ENCODE data around the gene ARID4B. TPM values are rescaled to one million over a fixed set of nuclear protein-coding genes. Genes with fewer than 3 reads are reported as not detected.
"Not testable (repeated sequence)": the region's sequence is repeated elsewhere in the genome, so short reads cannot be mapped to it uniquely, and the experiment has no call there.

Gene ARID4B
- total and polyA plus RNA-seq, 5 donors, result 10.8 to 22.4 (median 20.7) TPM

DNA sequence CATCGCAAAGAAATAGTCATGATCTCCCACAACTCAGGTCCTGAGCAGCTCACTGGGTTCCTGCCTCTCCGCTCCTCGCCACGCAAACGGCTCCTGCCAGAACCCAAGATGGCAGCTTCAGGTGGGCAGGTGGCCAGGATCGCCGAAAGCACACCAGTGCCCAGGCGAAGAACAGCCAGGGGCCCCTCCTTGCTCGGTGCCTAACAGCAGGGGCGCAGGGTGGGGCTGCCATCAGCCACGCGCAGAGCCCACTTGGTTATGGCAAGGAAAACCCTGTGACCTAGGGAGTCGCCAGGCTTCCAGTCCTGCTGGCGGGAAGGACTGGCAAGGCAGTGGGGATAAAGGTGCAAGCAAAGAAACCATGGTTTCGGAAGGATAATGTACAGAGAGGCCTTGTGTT lies 47.5 kb downstream of the ARID4B start:
- intact Hi-C loops (cut with DNase I), result no loop called here
- peaks cover 3% of the 10 kb centered on the region for H3K4me1 ChIP-seq (ENCODE audit: control insufficient read depth, insufficient read depth, low read length)
- H3K27me3 ChIP-seq (ENCODE audit: control insufficient read depth, insufficient read depth), result no peaks in the 10 kb centered on the region
- DNase-seq (peak in 2 of 3 donors; percentile 53 to 63), ATAC-seq (peak in 1 of 2 donors; percentile 46)
- no peak overlapping the region for H3K4me3 ChIP-seq (ENCODE audit: low read length)
- H3K27ac ChIP-seq (ENCODE audit: low read length), result no peak overlapping the region
- WGBS, result 97% methylated on average over 15 of the region's 15 CpGs
- no peaks in the 10 kb centered on the region for H3K9me3 ChIP-seq (ENCODE audit: control insufficient read depth, low read length)

DNA sequence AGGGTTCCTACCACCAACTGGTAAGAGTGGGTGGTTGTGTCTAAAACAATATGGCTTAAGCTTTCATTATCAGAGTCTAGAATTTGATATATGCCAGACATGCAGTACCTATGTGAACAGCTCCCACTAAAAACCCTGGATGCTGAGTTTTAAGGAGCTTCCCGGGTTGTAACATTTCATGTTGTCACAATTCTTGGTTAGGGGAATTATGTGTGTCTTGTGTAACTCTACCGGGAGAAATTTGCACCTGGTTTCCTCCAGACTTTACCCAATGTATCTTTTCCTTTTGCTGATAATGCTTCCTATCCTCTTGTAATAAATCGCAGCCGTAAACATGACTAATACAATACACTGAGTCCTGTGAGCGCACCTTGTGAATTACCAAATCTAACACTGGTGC lies 48.3 kb downstream of the ARID4B start:
- intact Hi-C loops (cut with DNase I), result loop anchor here in 1 of 4 donors (10.0 kb wide), 1 partner anchor 45 kb away; the partner anchor contains the start of genes ARID4B and GGPS1
- no peak for DNase-seq
- Histone ChIP-seq H3K4me1 (ENCODE audit: control insufficient read depth, insufficient read depth, low read length) (peaks cover 3% of the 10 kb centered on the region), H3K27me3 (ENCODE audit: control insufficient read depth, insufficient read depth) (no peaks in the 10 kb centered on the region), H3K27ac (ENCODE audit: low read length) (no peak overlapping the region), H3K9me3 (ENCODE audit: control insufficient read depth, low read length) (no peaks in the 10 kb centered on the region), H3K4me3 (ENCODE audit: low read length) (no peak overlapping the region)
- 78% methylated on average over 5 of the region's 5 CpGs for WGBS
- no peak for ATAC-seq

DNA sequence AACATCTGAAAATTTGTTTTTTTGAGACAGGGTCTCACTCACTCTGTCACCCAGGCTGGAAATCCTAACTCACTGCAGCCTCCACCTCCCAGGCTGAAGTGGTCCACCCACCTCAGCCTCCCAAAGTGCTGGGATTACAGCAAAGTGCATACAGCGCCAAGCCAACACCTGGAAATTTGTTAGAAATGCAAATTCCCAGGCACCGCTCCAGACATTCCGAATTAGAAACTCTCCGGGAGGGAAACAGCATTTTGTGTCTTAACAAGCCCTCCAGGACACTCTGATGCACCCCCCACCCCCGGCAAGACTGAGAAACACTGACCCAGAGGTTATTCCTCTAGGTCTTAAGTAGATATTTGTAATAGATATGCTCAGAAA lies 49.1 kb downstream of the ARID4B start:
- intact Hi-C loops (cut with DNase I), result loop anchor here in 1 of 4 donors (10.0 kb wide), 1 partner anchor 46 kb away; the partner anchor contains the start of genes ARID4B and GGPS1
- 74% methylated on average over 5 of the region's 5 CpGs for WGBS
- Histone ChIP-seq H3K4me1 (ENCODE audit: control insufficient read depth, insufficient read depth, low read length) (peaks cover 3% of the 10 kb centered on the region), H3K4me3 (ENCODE audit: low read length) (no peak overlapping the region), H3K9me3 (ENCODE audit: control insufficient read depth, low read length) (no peaks in the 10 kb centered on the region), H3K27ac (ENCODE audit: low read length) (no peak overlapping the region), H3K27me3 (ENCODE audit: control insufficient read depth, insufficient read depth) (no peaks in the 10 kb centered on the region)
- no peak for DNase-seq
- ATAC-seq, result no peak

DNA sequence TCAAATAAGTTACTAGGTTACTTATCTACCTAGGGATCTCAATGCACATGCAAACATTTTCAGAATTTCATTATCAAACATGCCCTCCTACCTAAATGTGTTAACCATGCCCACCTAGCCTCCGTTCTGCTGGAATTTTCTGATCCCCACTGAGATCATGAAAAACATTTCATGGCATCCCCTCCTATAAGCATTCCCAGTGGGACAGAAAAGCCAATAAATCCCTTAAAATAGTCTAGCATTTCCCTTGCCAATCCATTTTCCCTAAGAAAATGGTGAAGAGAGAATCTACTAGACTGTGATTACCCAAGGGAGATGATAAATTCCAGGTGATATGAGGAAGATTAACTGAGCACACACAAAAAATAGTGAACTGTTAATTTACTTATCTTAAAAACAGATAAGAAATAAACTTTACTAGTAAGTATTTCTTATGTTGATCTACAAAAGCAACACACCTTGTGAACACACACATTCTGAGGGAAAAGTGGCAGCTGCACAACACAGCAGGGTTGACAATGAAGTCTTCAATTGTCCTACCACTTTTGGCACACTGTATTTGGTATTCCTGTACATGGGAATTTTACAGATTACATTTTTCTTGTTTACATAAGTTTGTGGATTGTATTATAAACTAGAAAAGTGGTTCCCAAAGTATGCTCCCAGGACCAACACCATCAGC lies 49.6 kb downstream of the ARID4B start:
- 82% methylated on average over 1 of the region's 1 CpG for WGBS
- intact Hi-C loops (cut with DNase I), result loop anchor here in 1 of 4 donors (10.0 kb wide), 1 partner anchor 46 kb away; the partner anchor contains the start of genes ARID4B and GGPS1
- no peak for DNase-seq
- no peak for ATAC-seq
- Histone ChIP-seq H3K27me3 (ENCODE audit: control insufficient read depth, insufficient read depth) (no peaks in the 10 kb centered on the region), H3K4me1 (ENCODE audit: control insufficient read depth, insufficient read depth, low read length) (peaks cover 3% of the 10 kb centered on the region), H3K27ac (ENCODE audit: low read length) (no peak overlapping the region), H3K9me3 (ENCODE audit: control insufficient read depth, low read length) (no peaks in the 10 kb centered on the region), H3K4me3 (ENCODE audit: low read length) (no peak overlapping the region)

DNA sequence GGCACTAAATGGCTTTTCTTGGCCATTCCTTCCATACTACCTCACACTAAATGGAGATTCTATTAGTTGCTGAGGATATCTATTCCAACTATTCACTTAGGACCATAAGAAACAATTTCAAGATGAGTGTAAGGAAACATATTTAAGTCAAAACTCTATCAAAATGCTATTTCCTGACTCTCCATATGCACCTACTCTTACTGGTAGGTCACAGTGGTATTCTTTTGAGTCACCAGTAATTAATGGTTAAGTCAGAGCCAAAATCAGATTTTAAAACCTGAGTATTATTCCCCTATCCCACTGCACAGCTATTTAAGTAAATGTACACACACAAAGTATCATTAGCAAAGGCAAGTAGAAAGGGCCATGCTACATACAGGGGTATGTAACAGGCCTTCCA lies 50.3 kb downstream of the ARID4B start:
- Histone ChIP-seq H3K4me3 (ENCODE audit: low read length) (no peak overlapping the region), H3K9me3 (ENCODE audit: control insufficient read depth, low read length) (no peaks in the 10 kb centered on the region), H3K27ac (ENCODE audit: low read length) (no peak overlapping the region), H3K4me1 (ENCODE audit: control insufficient read depth, insufficient read depth, low read length) (peaks cover 7% of the 10 kb centered on the region), H3K27me3 (ENCODE audit: control insufficient read depth, insufficient read depth) (no peaks in the 10 kb centered on the region)
- intact Hi-C loops (cut with DNase I), result loop anchor here in 1 of 4 donors (10.0 kb wide), 1 partner anchor 47 kb away; the partner anchor contains the start of genes ARID4B and GGPS1
- DNase-seq (no peak), ATAC-seq (no peak)

DNA sequence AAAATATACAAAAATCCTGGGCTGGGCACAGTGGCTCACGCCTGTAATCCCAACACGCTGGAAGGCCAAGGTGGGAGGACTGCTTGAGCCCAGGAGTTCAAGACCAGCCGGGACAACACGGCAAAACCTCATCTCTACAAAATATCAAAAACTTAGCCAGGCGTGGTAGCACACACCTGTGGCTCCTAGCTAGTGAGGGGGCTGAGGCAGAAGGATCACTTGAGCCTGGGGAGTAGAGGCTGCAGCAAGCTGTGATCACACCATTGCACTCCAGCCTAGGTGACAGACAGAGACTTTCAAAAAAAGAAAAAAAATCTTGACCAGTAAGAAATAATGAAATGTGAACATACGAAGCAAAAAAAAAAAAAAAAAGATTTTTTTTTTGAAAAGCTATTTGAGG lies 52.1 kb downstream of the ARID4B start:
- no peak for DNase-seq
- no peak overlapping the region for H3K4me3 ChIP-seq (ENCODE audit: low read length)
- peaks cover 7% of the 10 kb centered on the region for H3K4me1 ChIP-seq (ENCODE audit: control insufficient read depth, insufficient read depth, low read length)
- WGBS, result 97% methylated on average over 6 of the region's 6 CpGs
- intact Hi-C loops (cut with DNase I), result loop anchor here in 1 of 4 donors (10.0 kb wide), 1 partner anchor 49 kb away; the partner anchor contains the start of genes ARID4B and GGPS1
- no peak overlapping the region for H3K27ac ChIP-seq (ENCODE audit: low read length)
- H3K27me3 ChIP-seq (ENCODE audit: control insufficient read depth, insufficient read depth), result no peaks in the 10 kb centered on the region
- no peak for ATAC-seq
- no peaks in the 10 kb centered on the region for H3K9me3 ChIP-seq (ENCODE audit: control insufficient read depth, low read length)

DNA sequence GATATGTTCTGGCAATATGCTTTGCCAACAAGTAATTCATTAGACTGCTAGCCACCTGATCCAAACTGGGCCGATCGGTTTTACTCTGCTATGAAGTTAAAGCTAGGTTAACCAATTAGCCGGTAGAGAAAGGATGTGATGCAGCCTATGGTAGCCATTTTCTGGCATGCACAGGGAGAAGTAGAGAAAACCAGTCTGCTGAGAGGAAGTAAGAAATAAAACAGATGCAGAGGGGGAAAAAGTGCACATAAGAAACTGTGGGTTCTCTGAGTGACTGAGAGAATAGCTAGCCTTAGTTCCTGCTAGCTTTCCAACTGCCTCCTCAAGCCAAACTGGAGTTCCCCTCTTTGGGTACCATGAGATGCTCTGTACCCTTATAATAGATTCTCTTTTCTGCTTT lies 52.8 kb downstream of the ARID4B start:
- Histone ChIP-seq H3K27me3 (ENCODE audit: control insufficient read depth, insufficient read depth) (no peaks in the 10 kb centered on the region), H3K27ac (ENCODE audit: low read length) (no peak overlapping the region), H3K4me3 (ENCODE audit: low read length) (no peak overlapping the region), H3K4me1 (ENCODE audit: control insufficient read depth, insufficient read depth, low read length) (peaks cover 7% of the 10 kb centered on the region), H3K9me3 (ENCODE audit: control insufficient read depth, low read length) (no peaks in the 10 kb centered on the region)
- DNase-seq (no peak), ATAC-seq (no peak)
- WGBS, result 62% methylated on average over 3 of the region's 3 CpGs
- intact Hi-C loops (cut with DNase I), result loop anchor here in 1 of 4 donors (10.0 kb wide), 1 partner anchor 50 kb away; the partner anchor contains the start of genes ARID4B and GGPS1

DNA sequence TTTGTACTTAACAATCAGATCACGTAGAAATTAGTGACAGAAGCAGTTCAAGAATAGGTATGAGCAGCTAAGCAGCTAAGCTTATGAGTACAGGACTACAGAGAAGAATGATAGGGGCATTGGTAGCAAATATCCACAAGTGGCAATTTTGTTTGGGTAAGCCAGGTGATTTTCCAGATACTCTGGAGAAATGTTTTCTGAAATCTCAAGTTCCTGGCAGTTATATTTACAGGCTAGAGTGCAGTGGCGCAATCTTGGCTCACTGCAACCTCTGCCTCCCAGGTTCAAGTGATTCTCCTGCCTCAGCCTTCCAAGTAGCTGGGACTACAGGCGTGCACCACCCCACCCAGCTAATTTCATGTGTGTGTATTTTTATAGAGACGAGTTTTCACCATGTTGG lies 55.1 kb downstream of the ARID4B start:
- no peak overlapping the region for H3K4me3 ChIP-seq (ENCODE audit: low read length)
- no peaks in the 10 kb centered on the region for H3K27me3 ChIP-seq (ENCODE audit: control insufficient read depth, insufficient read depth)
- no peaks in the 10 kb centered on the region for H3K9me3 ChIP-seq (ENCODE audit: control insufficient read depth, low read length)
- no peak overlapping the region for H3K27ac ChIP-seq (ENCODE audit: low read length)
- H3K4me1 ChIP-seq (ENCODE audit: control insufficient read depth, insufficient read depth, low read length), result peaks cover 4% of the 10 kb centered on the region
- DNase-seq (no peak), ATAC-seq (no peak)
- WGBS, result 85% methylated on average over 4 of the region's 4 CpGs
- intact Hi-C loops (cut with DNase I), result loop anchor here in 1 of 4 donors (10.0 kb wide), 1 partner anchor 52 kb away; the partner anchor contains the start of genes ARID4B and GGPS1

DNA sequence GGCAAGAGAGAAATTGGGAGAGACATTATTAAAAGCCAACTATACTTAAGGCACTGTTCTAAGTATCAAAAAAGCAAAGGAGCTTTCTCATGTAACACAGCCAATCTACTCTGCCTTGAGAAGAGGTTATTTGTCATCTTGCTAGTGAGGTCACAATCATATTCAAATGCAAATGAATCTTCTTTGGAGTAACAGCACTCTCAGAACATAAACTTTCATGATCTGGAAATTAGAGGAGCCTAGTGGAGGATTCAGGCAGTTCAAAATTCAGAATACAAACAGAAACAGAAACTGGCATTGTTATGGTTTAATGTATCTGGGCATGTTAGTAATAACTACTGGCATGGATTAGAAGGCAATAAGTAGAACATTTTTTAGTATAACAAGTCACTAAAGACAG lies 57.4 kb downstream of the ARID4B start:
- Histone ChIP-seq H3K4me3 (ENCODE audit: low read length) (no peak overlapping the region), H3K9me3 (ENCODE audit: control insufficient read depth, low read length) (no peaks in the 10 kb centered on the region), H3K4me1 (ENCODE audit: control insufficient read depth, insufficient read depth, low read length) (peaks cover 4% of the 10 kb centered on the region), H3K27me3 (ENCODE audit: control insufficient read depth, insufficient read depth) (no peaks in the 10 kb centered on the region), H3K27ac (ENCODE audit: low read length) (no peak overlapping the region)
- ATAC-seq, result no peak
- intact Hi-C loops (cut with DNase I), result loop anchor here in 1 of 4 donors (10.0 kb wide), 1 partner anchor 54 kb away; the partner anchor contains the start of genes ARID4B and GGPS1
- DNase-seq, result no peak

DNA sequence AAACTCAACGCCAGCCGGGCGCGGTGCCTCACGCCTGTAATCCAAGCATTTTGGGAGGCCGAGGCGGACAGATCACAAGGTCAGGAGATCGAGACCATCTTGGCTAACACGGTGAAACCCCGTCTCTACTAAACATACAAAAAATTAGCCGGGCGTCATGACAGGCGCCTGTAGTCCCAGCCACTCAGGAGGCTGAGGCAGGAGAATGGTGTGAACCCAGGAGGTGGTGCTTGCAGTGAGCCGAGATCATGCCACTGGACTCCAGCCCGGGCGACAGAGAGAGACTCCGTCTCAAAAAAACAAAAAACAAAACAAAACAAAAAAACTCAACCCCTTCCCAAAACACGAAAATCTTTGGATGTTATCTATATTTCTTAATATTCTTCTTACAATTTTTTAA lies 58.0 kb downstream of the ARID4B start:
- 83% methylated on average over 18 of the region's 18 CpGs for WGBS
- intact Hi-C loops (cut with DNase I), result loop anchor here in 1 of 4 donors (10.0 kb wide), 1 partner anchor 55 kb away; the partner anchor contains the start of genes ARID4B and GGPS1
- H3K27ac ChIP-seq (ENCODE audit: low read length); H3K4me1 ChIP-seq (ENCODE audit: control insufficient read depth, insufficient read depth, low read length); H3K27me3 ChIP-seq (ENCODE audit: control insufficient read depth, insufficient read depth); H3K4me3 ChIP-seq (ENCODE audit: low read length); ATAC-seq; H3K9me3 ChIP-seq (ENCODE audit: control insufficient read depth, low read length); DNase-seq: not testable (repeated sequence)

DNA sequence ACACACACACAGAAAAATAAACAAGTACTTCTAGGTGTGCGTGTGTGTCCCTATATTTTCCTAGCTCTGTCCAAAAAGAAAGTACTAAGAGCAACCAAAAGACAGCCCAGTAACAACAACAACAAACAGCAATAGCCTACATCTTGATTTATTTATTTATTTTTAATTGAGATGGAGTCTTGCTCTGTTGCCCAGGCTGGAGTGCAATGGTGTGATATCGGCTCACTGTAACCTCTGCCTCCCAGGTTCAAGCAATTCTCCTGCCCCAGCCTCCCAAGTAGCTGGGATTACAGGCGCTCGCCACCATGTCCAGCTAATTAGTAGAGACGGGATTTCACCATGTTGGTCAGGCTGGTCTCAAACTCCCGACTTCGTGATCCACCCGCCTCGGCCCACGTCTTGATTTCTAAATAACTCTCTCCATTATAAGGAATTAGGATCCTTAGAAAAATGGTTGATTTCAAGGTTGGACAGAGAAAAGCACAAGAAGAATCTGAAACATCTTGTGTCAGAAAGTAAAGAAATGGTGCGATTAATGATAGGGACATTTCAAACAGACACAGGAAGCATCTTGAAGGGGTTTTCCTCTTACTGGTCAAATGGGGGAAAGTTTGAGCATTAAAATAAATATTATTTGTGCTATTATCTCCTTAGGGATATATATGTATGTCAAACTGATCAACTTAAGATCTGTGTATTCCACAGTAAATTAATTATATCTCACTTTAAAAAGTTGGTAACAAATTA lies 59.4 kb downstream of the ARID4B start:
- Histone ChIP-seq H3K27ac (ENCODE audit: low read length) (no peak overlapping the region), H3K9me3 (ENCODE audit: control insufficient read depth, low read length) (no peaks in the 10 kb centered on the region), H3K4me3 (ENCODE audit: low read length) (no peak overlapping the region), H3K4me1 (ENCODE audit: control insufficient read depth, insufficient read depth, low read length) (peaks cover 4% of the 10 kb centered on the region), H3K27me3 (ENCODE audit: control insufficient read depth, insufficient read depth) (no peaks in the 10 kb centered on the region)
- whole genome bisulfite sequencing, result 94% methylated on average over 11 of the region's 11 CpGs
- no peak for DNase-seq
- intact Hi-C loops (cut with DNase I), result no loop called here
- no peak for ATAC-seq
